Stimulated activated CD4-positive, alpha-beta T cell treated with anti-CD3 and anti-CD28 coated beads, Interleukin-2, amount 100 ng/mL, for 24 hours (primary cell): ENCODE data around the gene ARTN.

Experiments
- DNase-seq, 2 donors: peaks; one replicate each; pipeline ENCODE4 v3.0.0-alpha.2; 2020

The ARTN gene

DNA sequence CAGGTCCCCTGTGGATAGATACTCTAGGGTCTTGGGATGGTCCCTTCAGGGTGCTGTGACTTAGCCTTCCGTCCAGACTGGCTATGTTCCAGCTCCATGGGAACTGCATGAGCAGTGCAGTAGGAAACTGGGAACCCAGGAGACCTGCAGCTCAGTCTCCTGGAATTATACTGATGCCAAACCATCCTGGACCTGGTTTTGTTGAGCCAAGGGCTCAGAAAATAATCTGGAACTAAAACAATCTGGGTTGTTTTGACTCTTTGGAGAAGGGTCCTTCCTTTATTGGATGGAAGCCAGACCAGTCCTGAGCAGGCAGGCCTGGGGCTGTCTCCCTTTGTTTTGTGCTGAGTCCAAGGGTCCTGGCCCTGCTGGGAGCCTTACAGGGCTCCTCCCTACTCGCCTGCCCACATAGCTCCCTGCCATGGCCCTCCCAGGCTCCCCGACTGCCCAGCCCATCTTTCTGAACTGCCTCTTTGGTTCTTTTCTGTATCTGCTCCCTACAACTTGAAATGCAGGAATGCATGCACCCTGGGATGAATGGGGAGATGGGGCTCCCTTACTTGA, 14.4 kb downstream of the ARTN start:
- DNase-seq, result no peak

DNA sequence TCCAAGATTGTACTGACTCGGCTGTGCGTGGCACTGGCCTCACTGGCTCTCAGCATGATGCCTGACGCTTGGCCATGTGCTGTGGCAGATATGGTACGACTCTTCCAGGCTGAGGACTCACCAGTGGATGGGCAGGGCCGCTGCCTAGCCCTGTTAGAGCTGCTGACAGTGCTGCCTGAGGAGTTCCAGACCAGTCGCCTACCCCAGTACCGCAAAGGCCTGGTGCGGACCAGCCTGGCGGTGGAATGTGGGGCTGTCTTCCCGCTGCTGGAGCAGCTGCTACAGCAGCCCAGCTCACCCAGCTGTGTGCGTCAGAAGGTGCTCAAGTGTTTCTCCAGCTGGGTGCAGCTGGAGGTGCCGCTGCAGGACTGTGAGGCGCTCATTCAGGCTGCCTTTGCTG, 16.1 kb downstream of the ARTN start:
- no peak for DNase-seq

- DNase-seq, result no peak
These were observed 17.7 kb downstream of the ARTN start for GRCh38 chr1:43951021-43951985.

GRCh38 chr1:43952731-43953346, 19.2 kb downstream of the ARTN start:
- DNase-seq, result no peak

DNA sequence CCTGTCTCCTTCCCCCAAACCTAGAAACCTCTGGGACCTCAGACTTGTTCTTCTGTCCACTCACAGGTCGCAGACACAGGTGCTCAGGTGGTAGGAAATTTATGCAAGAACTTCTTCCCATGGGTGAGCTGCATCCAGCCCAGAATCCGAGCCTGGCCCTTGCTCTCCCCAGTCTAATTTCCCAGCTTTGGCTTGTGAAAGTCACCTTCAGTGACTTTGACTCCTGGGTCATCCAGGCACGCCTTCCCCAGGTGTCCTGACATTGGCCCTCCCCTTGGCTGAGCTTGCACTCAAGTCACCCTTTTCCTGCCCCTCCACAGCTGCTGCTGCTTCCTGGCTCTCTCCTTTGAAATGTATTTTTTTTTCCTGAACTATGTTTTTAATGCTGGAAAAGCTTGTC, 19.8 kb downstream of the ARTN start:
- DNase-seq, result no peak

DNA sequence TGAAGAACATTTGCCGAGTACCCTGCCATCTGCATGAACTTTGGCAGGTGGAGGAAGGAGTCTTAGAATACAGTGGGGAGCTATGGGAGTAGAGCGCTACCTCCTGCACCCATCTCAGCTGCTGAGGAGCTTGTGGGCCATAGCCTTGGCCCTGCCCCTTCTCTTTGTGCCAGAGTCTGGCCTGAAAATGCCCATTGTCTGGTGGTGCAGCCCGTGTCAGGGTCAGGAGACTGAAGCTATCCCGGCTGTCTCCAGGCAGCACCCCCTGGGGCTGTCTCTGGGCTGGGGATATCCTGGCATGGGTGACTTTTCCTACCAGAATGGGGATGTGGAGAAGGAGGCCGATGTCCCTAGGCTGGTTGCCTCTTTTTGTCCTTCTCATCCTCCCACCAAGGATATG, 20.4 kb downstream of the ARTN start:
- DNase-seq, result no peak

GRCh38 chr1:43956234-43956633, 22.6 kb downstream of the ARTN start:
- DNase-seq, result no peak

DNA sequence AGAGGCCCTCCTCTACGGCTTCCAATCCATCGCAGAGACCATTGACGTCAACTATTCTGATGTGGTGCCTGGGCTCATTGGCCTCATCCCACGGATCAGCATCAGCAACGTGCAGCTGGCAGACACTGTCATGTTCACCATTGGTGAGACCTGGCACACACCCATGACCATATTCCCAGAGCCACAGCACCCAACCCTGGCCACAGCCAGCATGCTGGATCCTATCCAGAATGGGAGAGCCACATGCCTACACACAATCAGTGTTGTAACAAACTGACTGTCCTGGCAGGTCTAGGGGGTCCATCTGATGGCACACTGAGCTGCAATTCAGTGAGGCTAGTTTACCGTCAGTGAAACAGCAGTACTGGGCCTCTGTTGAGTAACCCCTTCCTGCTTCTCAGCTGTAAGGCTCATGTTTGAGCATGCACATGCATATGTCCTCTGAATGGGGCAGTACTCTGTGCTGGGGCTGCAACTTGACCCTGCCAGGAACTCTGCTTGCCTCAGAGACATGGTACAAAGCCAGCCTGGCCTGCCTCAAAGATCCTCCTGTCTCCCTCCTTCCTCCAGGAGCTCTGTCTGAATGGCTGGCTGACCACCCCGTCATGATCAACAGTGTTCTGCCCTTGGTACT, 23.9 kb downstream of the ARTN start:
- DNase-seq, result no peak

DNA sequence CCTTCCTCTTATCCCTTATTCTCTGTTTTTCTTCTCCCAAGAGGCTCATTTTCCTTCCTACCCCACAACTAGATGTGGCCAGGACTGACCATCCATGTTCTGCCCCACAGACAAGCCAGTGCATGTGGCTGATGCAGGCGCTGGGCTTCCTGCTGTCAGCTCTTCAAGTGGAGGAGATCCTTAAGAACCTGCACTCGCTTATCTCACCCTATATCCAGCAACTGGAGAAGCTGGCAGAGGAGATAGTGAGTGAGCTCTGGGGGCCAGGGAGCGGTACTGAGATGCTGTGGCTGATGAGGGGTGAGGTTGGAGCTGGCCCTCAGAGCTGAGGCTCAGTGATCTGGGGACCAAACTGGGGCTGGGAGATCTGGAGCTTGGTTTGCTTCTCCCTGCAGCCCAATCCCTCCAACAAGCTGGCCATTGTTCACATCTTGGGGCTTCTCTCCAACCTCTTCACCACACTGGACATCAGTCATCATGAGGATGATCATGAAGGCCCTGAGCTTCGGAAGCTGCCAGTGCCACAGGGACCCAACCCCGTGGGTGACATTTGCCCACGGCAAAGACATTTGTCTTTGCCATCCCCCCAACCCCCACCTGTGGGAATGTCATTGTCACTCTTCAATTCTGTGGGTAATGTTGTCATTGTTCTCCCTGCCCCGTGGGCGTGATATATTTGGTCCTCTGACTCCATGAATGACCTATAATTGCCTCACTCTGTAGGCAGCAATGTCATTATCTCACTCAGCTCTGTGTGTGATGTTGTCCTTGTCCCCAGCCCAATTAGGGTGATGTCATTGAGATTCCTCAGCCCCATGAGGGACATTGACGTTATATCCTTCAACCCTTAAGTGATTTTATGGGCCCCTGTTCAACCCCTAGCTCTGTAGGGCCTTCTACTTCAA, 25.0 kb downstream of the ARTN start:
- no peak for DNase-seq

DNA sequence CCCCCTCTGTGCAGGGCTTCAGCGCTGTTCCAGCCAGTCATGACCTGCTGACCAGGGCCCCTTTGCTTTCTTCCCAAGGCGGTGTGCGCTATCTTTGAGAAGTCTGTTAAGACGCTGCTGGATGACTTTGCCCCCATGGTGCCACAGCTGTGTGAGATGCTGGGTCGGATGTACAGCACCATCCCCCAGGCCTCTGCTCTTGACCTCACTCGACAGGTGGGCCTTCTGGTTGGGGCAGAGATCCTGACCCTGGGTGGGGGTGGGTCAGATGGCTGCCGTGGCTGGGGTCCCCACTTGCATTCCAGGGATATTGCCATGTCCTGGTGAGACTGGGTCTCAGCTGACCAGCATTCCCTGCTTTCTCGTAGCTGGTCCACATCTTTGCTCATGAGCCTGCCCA, 27.2 kb downstream of the ARTN start:
- no peak for DNase-seq

- no peak for DNase-seq
These were observed 28.1 kb downstream of the ARTN start for GRCh38 chr1:43961692-43962091.

- no peak for DNase-seq
These were observed 28.7 kb downstream of the ARTN start for GRCh38 chr1:43962324-43962723.

DNA sequence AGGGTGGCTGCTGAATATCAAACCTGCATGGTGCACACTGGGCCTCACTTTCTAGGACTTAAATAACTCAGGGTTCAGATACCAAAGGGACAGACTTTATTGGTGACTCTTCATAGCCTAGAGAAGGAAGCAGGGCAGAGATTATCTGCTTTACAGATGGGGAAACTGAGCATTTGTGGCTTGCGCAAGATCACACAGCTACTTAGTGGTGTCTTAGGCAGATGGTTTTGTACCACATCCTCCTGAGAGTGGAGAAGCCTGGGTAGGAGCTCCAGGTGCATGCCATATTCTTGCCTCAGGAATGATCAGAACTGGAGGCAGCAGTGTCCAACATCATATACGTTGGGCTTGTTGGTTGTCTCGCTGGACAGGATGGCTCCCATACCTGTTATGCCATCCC, 29.4 kb downstream of the ARTN start:
- DNase-seq, result no peak

GRCh38 chr1:43963890-43964289, 30.3 kb downstream of the ARTN start:
- DNase-seq, result no peak

GRCh38 chr1:43965316-43965715, 31.7 kb downstream of the ARTN start:
- DNase-seq, result no peak

- peak; percentile 27 to 38 for DNase-seq
These were observed 34.8 kb downstream of the ARTN start for GRCh38 chr1:43968348-43968948.

DNA sequence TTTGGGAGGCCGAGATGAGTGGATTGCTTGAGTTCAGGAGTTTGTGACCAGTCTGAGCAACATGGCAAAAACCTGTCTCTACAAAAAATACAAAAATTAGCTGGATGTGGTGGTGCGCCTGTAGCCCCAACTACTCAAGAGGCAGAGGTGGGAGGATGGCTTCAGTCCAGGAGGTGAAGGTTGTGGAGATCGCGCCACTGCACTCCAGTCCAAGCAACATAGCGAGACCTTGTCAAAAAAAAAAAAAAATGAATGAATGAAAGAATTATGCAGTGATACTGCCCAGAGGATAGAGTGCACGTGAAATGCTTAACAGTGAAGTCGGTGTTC, 35.8 kb downstream of the ARTN start:
- DNase-seq, result no peak

GRCh38 chr1:43969746-43970466, 36.3 kb downstream of the ARTN start, which contains the start of gene DPH2:
DPH2 (plus strand) TSS chr1:43970010; CDS start chr1:43970176, 166 bp downstream.
- DNase-seq, result peak; percentile 97

DNA sequence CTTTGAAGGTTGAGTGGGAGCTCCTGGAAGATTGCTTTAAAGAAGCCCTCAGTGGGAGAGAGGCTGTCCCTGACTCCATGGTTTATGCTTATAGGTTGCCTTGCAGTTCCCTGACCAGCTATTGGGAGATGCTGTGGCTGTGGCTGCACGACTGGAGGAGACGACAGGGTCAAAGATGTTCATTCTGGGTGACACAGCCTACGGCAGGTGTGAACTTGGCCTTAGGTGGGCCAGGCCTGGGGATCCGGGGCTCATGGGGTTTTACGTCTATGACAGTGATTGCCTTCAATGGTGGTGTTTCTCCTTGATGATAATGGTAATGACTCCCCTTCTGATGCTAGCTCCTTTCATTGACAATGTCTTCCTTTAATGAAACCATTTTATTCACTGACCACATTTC, 36.9 kb downstream of the ARTN start:
- DNase-seq, result no peak

GRCh38 chr1:43970911-43971310, 37.3 kb downstream of the ARTN start:
- DNase-seq, result no peak

DNA sequence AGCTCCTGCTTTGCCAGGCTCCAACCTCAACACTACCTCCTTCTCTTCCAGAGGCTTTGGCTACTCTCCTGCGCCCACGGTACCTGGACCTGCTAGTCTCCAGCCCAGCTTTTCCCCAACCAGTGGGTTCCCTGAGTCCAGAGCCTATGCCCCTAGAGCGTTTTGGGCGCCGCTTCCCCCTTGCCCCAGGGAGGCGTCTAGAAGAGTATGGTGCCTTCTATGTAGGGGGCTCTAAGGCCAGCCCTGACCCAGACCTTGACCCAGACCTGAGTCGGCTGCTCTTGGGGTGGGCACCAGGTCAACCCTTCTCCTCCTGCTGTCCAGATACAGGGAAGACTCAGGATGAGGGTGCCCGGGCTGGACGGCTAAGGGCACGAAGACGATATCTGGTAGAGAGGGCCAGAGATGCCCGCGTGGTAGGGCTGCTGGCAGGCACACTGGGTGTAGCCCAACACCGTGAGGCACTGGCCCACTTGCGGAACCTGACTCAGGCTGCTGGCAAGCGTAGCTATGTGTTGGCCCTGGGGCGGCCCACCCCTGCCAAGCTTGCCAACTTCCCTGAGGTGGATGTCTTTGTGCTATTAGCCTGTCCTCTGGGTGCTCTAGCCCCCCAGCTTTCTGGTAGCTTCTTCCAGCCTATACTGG, 37.9 kb downstream of the ARTN start:
- no peak for DNase-seq
